Thyroid gland (tissue), 4 donors: ENCODE measurements around the gene UST. TPM values are rescaled to one million over a fixed set of nuclear protein-coding genes. Genes with fewer than 3 reads are reported as not detected.

Source experiments
- DNase-seq, 2 donors: peaks; one replicate each; pipeline ENCODE4 v3.0.0-alpha.2; 2019
- H3K27ac ChIP-seq, 3 donors: fragments of 200-600 bp; sonication (generic); 1 replicate in 2 of 3; 2 replicates in 1 of 3; pipeline ENCODE4 v1.5.1; 2016 to 2019; ENCODE audit warnings: mild to moderate bottlenecking in 1 of 3, moderate library complexity in 1 of 3
- H3K27me3 ChIP-seq: fragments of 200-600 bp; sonication (generic); one replicate; pipeline ENCODE4 v1.5.1; 2019
- H3K36me3 ChIP-seq, 2 donors: fragments of 200-600 bp; sonication (generic); one replicate each; pipeline ENCODE4 v1.5.1; 2016 to 2019
- H3K4me1 ChIP-seq, 2 donors: fragments of 200-600 bp; sonication (generic); one replicate each; pipeline ENCODE4 v1.5.1; 2017 to 2019
- H3K4me3 ChIP-seq, 3 donors: fragments of 200-600 bp; sonication (generic); replicated peaks in 1 of 3; 1 replicate in 2 of 3; 2 replicates in 1 of 3; pipeline ENCODE4 v1.5.1; 2016; ENCODE audit warnings: mild to moderate bottlenecking in 1 of 3
- H3K9me3 ChIP-seq: fragments of 200-600 bp; sonication (generic); one replicate; pipeline ENCODE4 v1.5.1; 2017
- CTCF ChIP-seq, 6 experiments: fragments of 200-600 bp in 3 of 6; fragments of 450-650 bp in 3 of 6; sonication (generic) in 3 of 6; IDR thresholded peaks; one replicate each; pipeline ENCODE4 v1.5.1; 2016 to 2019; ENCODE audit warnings: antibody characterized with exemption in 6 of 6, mild to moderate bottlenecking in 2 of 6, inconsistent platforms in 1 of 6, moderate library complexity in 1 of 6
- POLR2A ChIP-seq, 2 donors: fragments of 450-650 bp; IDR thresholded peaks; one replicate each; pipeline ENCODE4 v1.6.1; 2017; ENCODE audit warnings: antibody characterized with exemption in 2 of 2, mild to moderate bottlenecking in 2 of 2, moderate library complexity in 1 of 2
- WGBS, 2 donors: methylation state at CpG; one replicate each; pipeline ENCODE4 v1.1.5; 2017; 5-methylcytosine and 5-hydroxymethylcytosine counted together
- intact Hi-C: fragments of 100-400 bp; cut with DNase I; formaldehyde crosslinking; loops from one replicate; pipeline ENCODE4 v1.15.1; 2023
- total RNA-seq, 4 donors: library from RNA; depleted of rRNA; stranded (reverse); fragments of >200 nt; gene quantifications; one replicate each; pipeline ENCODE4 v1.2.3, GENCODE V29; 2016

Gene UST
- total RNA-seq, 4 donors from 2014 or later: 73.4 to 91.2 (median 81.4) TPM

- no peak overlapping the region for H3K27ac ChIP-seq
- H3K27me3 ChIP-seq: no peaks in the 10 kb centered on the region
- DNase-seq: no peak
- intact Hi-C loops: no loop called here
- H3K36me3 ChIP-seq: no peaks in the 10 kb centered on the region
- TF ChIP-seq POLR2A (IDR thresholded peaks at IDR 0.05): no peak
- no peak for TF ChIP-seq CTCF (IDR thresholded peaks at IDR 0.05)
- WGBS, 2 donors: 0 to 1% methylated on average over 1 of the region's 1 CpG
- no peaks in the 10 kb centered on the region for H3K4me1 ChIP-seq
- H3K9me3 ChIP-seq: no peaks in the 10 kb centered on the region
- H3K4me3 ChIP-seq: no peak overlapping the region
Observed at GRCh38 chr6:148716811-148717210, 30.0 kb upstream of the UST start.

- Histone ChIP-seq H3K27ac (no peak overlapping the region), H3K27me3 (no peaks in the 10 kb centered on the region), H3K4me3 (no peak overlapping the region), H3K4me1 (no peaks in the 10 kb centered on the region), H3K36me3 (no peaks in the 10 kb centered on the region), H3K9me3 (no peaks in the 10 kb centered on the region)
- no peak for DNase-seq
- WGBS, 2 donors: 80% methylated on average over 3 of the region's 3 CpGs
- TF ChIP-seq CTCF (IDR thresholded peaks at IDR 0.05) (no peak), POLR2A (IDR thresholded peaks at IDR 0.05) (no peak)
- intact Hi-C loops: no loop called here
Observed at GRCh38 chr6:148720406-148720805, 26.4 kb upstream of the UST start.

- 89 to 93% methylated on average over 2 of the region's 2 CpGs for WGBS, 2 donors
- intact Hi-C loops: no loop called here
- H3K27ac ChIP-seq: no peak overlapping the region
- H3K36me3 ChIP-seq: no peaks in the 10 kb centered on the region
- no peaks in the 10 kb centered on the region for H3K4me1 ChIP-seq
- no peaks in the 10 kb centered on the region for H3K9me3 ChIP-seq
- no peak overlapping the region for H3K4me3 ChIP-seq
- H3K27me3 ChIP-seq: no peaks in the 10 kb centered on the region
- no peak for DNase-seq
- TF ChIP-seq CTCF (IDR thresholded peaks at IDR 0.05): no peak
- TF ChIP-seq POLR2A (IDR thresholded peaks at IDR 0.05): no peak
Observed at GRCh38 chr6:148720897-148721296, 25.9 kb upstream of the UST start.

- H3K9me3 ChIP-seq: no peaks in the 10 kb centered on the region
- TF ChIP-seq POLR2A (IDR thresholded peaks at IDR 0.05) (no peak), CTCF (IDR thresholded peaks at IDR 0.05) (no peak)
- 90 to 91% methylated on average over 1 of the region's 1 CpG for WGBS, 2 donors
- intact Hi-C loops: no loop called here
- no peaks in the 10 kb centered on the region for H3K36me3 ChIP-seq
- H3K27me3 ChIP-seq: no peaks in the 10 kb centered on the region
- no peak overlapping the region for H3K27ac ChIP-seq
- DNase-seq: no peak
- H3K4me3 ChIP-seq: no peak overlapping the region
- no peaks in the 10 kb centered on the region for H3K4me1 ChIP-seq
Observed at GRCh38 chr6:148723484-148723883, 23.3 kb upstream of the UST start.

- no peak overlapping the region for H3K4me3 ChIP-seq
- no peaks in the 10 kb centered on the region for H3K36me3 ChIP-seq
- no peak overlapping the region for H3K27ac ChIP-seq
- no peaks in the 10 kb centered on the region for H3K4me1 ChIP-seq
- TF ChIP-seq CTCF (IDR thresholded peaks at IDR 0.05): no peak
- no peak for TF ChIP-seq POLR2A (IDR thresholded peaks at IDR 0.05)
- H3K9me3 ChIP-seq: no peaks in the 10 kb centered on the region
- intact Hi-C loops: no loop called here
- H3K27me3 ChIP-seq: no peaks in the 10 kb centered on the region
- DNase-seq: no peak
Observed at GRCh38 chr6:148724428-148724827, 22.4 kb upstream of the UST start.
